Kidney epithelial cell (primary cell): ENCODE results near the gene SOX5. TPM values are rescaled to one million over a fixed set of nuclear protein-coding genes. Genes with fewer than 3 reads are reported as not detected.

ENCODE experiments used
- DNase-seq: peaks from one replicate; pipeline ENCODE4 v3.0.0-alpha.2; 2010; ENCODE audit warnings: low read depth
- H3K27me3 ChIP-seq: 2 replicates; pipeline ENCODE4 v1.6.0; 2011; ENCODE audit warnings: low read length; ENCODE audit not compliant: control insufficient read depth, insufficient read depth
- H3K36me3 ChIP-seq: 2 replicates; pipeline ENCODE4 v1.5.1; 2011; ENCODE audit warnings: low read length; ENCODE audit not compliant: control insufficient read depth, insufficient read depth
- H3K4me3 ChIP-seq: 2 replicates; pipeline ENCODE4 v1.5.1; 2011; ENCODE audit warnings: low read depth, mild to moderate bottlenecking, control low read depth, low read length
- total RNA-seq: library from RNA; depleted of rRNA; stranded (reverse); fragments of >200 nt; gene quantifications from 2 replicates; pipeline ENCODE4 v1.2.3, GENCODE V29; 2015
- TF ChIP-seq, protein P1 (sequence below): IDR thresholded peaks from 2 replicates; pipeline ENCODE4 v1.5.1; 2011; ENCODE audit warnings: mild to moderate bottlenecking, moderate library complexity, low read length, control low read depth, inconsistent platforms; ENCODE audit not compliant: insufficient read depth, poor library complexity, severe bottlenecking

Gene SOX5
- total RNA-seq: 1.0 and 1.9 TPM in 2 replicates

DNA sequence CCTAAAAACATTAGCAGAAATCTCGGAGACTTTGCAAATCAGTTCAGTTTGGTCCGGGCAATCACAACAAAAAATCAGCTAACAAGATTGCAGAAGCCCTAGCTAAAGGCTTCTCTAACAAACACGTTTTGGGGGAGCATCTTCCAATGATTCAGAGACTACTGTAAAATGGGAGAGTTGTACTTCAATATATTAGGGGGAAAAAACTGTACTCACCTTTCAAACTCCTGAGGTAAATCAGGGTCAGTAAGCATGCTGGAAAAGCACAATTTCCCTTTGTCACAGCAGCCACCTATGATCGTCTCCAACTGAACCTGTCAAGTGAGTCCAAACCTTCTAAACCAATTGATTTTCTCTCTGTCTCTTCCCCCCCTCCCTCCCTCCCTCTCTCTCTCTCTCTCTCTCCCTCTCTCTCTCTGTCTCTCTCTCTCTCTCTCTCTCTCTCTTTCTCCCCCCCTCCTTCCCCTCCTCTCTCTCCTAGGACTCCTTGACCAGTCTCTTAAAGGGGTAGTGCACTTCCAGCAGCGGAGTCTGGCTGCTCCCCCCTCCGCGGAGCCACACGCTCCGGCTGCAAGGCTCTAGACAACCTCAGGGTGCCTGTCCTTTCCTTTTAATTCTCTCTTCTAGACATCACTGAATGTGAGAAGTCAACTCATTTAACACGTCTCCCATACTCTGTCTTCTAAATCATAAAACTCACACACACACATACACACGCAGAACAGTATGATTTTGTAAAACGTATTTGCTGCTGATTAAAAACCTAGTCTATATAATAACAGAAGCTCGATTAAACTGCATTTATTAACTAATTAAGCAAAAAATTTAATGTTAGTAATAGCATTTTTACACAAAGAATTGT lies at the start of gene SOX5:
Gene SOX5, minus strand, starts transcription at position 323 of the 862 bp plus-strand sequence. Its CDS starts 69 bp downstream, at position 254.
- H3K36me3 ChIP-seq: no peaks in the 10 kb centered on the region
- no peaks in the 10 kb centered on the region for H3K27me3 ChIP-seq
- TF ChIP-seq, protein P1, sequence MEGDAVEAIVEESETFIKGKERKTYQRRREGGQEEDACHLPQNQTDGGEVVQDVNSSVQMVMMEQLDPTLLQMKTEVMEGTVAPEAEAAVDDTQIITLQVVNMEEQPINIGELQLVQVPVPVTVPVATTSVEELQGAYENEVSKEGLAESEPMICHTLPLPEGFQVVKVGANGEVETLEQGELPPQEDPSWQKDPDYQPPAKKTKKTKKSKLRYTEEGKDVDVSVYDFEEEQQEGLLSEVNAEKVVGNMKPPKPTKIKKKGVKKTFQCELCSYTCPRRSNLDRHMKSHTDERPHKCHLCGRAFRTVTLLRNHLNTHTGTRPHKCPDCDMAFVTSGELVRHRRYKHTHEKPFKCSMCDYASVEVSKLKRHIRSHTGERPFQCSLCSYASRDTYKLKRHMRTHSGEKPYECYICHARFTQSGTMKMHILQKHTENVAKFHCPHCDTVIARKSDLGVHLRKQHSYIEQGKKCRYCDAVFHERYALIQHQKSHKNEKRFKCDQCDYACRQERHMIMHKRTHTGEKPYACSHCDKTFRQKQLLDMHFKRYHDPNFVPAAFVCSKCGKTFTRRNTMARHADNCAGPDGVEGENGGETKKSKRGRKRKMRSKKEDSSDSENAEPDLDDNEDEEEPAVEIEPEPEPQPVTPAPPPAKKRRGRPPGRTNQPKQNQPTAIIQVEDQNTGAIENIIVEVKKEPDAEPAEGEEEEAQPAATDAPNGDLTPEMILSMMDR: no peak
- DNase-seq: peak; percentile 18
- peak within 1 kb of the TSS; percentile 44 for H3K4me3 ChIP-seq

DNA sequence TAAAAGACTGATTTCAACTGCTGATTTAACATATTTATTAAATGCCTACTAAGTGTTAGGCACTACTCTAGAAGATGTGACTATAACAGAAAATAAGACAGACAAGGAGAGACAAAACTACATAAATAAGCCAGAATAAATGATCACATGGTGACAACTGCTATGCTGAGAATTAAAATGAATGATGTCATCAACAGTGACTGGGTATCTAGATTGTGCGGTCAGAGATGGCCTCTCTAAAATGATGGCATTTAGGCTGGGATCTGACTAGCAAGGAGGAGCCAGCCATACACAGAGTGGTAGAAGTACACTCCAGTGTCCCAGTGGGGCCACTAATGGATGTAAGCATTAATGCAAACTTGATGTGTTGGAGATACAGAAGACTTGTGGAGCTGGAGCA lies 37.6 kb upstream of the SOX5 start:
- TF ChIP-seq, protein P1: no peak
- Histone ChIP-seq H3K4me3 (no peak overlapping the region), H3K27me3 (no peaks in the 10 kb centered on the region), H3K36me3 (no peaks in the 10 kb centered on the region)
- no peak for DNase-seq

DNA sequence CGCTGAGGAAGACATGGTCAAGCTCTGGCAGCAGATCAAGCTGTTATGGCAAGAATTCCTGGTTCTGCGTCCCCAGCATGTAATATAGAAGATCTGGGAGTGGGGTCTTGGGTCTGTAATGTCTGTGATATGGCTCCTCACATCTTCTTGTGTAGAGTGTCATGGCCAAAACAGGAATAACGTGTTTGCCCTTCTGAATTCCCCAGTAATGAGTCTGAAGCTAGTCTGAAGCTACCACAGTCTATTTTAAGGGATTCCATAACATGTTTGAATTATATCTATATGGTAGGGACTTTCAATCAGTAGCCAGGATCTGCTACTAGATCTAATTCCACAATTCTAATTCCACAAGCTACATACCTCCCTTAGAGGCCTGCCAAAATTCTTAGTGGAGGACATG lies 31.4 kb upstream of the SOX5 start:
- H3K36me3 ChIP-seq: no peaks in the 10 kb centered on the region
- TF ChIP-seq, protein P1: no peak
- no peak for DNase-seq
- no peaks in the 10 kb centered on the region for H3K27me3 ChIP-seq
- no peak overlapping the region for H3K4me3 ChIP-seq

DNA sequence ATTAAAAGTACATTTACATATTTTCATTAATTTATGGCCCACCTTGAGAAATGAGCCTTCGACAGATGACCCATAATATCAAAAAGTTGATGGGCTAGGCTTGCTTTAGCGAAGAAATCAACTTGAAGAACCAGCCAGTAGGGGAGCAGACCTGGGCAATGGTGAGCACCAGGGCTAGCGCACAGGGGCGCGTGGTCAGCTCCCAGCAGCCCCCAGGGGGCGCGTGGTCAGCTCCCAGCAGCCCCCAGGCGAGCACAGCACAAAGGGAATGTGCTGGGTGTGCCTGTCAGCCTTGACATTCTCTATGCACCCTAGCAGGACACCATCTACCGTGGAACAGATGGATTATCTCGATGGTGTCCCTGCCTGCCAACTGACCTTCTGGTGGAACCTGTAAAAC lies 15.3 kb upstream of the SOX5 start:
- Histone ChIP-seq H3K36me3 (no peaks in the 10 kb centered on the region), H3K4me3 (no peak overlapping the region), H3K27me3 (no peaks in the 10 kb centered on the region)
- TF ChIP-seq, protein P1: no peak
- DNase-seq: no peak

DNA sequence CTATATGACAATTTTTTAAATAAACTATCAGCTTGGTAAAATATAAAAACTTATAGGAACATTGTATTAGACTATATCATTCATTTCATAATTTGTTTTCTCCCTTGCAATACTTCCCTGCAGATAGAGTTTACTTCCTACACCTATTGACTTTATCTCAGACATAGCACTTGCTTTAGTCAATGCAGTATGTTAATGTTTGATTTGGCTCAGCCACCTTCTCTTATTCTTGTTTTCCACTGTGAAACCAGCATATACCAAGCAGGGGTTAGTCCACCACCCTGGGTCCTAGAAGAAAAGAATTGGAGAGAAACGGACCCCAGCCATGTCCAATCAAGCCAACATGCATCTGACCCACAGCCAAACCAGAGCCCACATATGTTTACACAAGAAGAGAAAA lies 10.4 kb upstream of the SOX5 start:
- no peak for DNase-seq
- Histone ChIP-seq H3K27me3 (no peaks in the 10 kb centered on the region), H3K4me3 (no peak overlapping the region), H3K36me3 (no peaks in the 10 kb centered on the region)
- TF ChIP-seq, protein P1: no peak
